Esophagus muscularis mucosa (tissue), 4 donors: ENCODE data around the gene UGT1A6. TPM values are rescaled to one million over a fixed set of nuclear protein-coding genes. Genes with fewer than 3 reads are reported as not detected.

Source experiments
- DNase-seq: peaks from one replicate; pipeline ENCODE4 v3.0.0-alpha.2; 2017; ENCODE audit errors: extremely low spot score
- H3K27ac ChIP-seq, 4 donors: fragments of 200-600 bp; sonication (generic); replicated peaks in 1 of 4; 1 replicate in 3 of 4; 2 replicates in 1 of 4; pipeline ENCODE4 v1.5.1; 2016 to 2019; ENCODE audit warnings: mild to moderate bottlenecking in 1 of 4
- H3K27me3 ChIP-seq, 4 donors: fragments of 200-600 bp; sonication (generic); one replicate each; pipeline versions ENCODE4 v1.5.1 to v1.6.0; 2016 to 2019
- H3K36me3 ChIP-seq, 4 donors: fragments of 200-600 bp; sonication (generic); one replicate each; pipeline ENCODE4 v1.5.1; 2016 to 2019
- H3K4me1 ChIP-seq, 4 donors: fragments of 200-600 bp; sonication (generic); one replicate each; pipeline ENCODE4 v1.5.1; 2016 to 2019
- H3K4me3 ChIP-seq, 4 donors: fragments of 200-600 bp; sonication (generic); 1 replicate in 2 of 4; 2 replicates in 2 of 4; pipeline ENCODE4 v1.5.1; 2016 to 2019; ENCODE audit warnings: mild to moderate bottlenecking in 4 of 4, moderate library complexity in 1 of 4
- H3K9me3 ChIP-seq, 4 donors: fragments of 200-600 bp; sonication (generic); 1 replicate in 3 of 4; 2 replicates in 1 of 4; pipeline ENCODE4 v1.5.1; 2016 to 2019
- CTCF ChIP-seq, 3 experiments: fragments of 200-600 bp in 2 of 3; fragments of 450-650 bp in 1 of 3; sonication (generic) in 2 of 3; IDR thresholded peaks; one replicate each; pipeline ENCODE4 v1.5.1; 2017 to 2019; ENCODE audit warnings: antibody characterized with exemption in 3 of 3, mild to moderate bottlenecking in 2 of 3, moderate library complexity in 1 of 3
- EP300 ChIP-seq: sonication (generic); formaldehyde crosslinking; IDR thresholded peaks from one replicate; pipeline ENCODE4 v1.6.1; 2017; ENCODE audit warnings: antibody characterized with exemption
- POLR2A ChIP-seq: fragments of 450-650 bp; IDR thresholded peaks from one replicate; pipeline ENCODE4 v1.6.1; 2017; ENCODE audit warnings: antibody characterized with exemption, moderate library complexity, mild to moderate bottlenecking, low read depth
- POLR2AphosphoS5 ChIP-seq, 2 donors: sonication (generic); formaldehyde crosslinking; IDR thresholded peaks; one replicate each; pipeline ENCODE4 v1.6.1; 2017; ENCODE audit warnings: antibody characterized with exemption in 2 of 2
- WGBS: methylation state at CpG from one replicate; pipeline ENCODE4 v1.1.5; 2018; 5-methylcytosine and 5-hydroxymethylcytosine counted together
- intact Hi-C: fragments of 100-400 bp; cut with DNase I; formaldehyde crosslinking; loops from one replicate; pipeline ENCODE4 v1.15.1; 2023
- total RNA-seq, 4 donors: library from RNA; depleted of rRNA; stranded (reverse); fragments of >200 nt; gene quantifications; one replicate each; pipeline versions ENCODE4 v1.1.0 to v1.2.1, GENCODE V29; 2016

Gene UGT1A6
- total RNA-seq, 4 donors from 2014 or later, result not detected

DNA sequence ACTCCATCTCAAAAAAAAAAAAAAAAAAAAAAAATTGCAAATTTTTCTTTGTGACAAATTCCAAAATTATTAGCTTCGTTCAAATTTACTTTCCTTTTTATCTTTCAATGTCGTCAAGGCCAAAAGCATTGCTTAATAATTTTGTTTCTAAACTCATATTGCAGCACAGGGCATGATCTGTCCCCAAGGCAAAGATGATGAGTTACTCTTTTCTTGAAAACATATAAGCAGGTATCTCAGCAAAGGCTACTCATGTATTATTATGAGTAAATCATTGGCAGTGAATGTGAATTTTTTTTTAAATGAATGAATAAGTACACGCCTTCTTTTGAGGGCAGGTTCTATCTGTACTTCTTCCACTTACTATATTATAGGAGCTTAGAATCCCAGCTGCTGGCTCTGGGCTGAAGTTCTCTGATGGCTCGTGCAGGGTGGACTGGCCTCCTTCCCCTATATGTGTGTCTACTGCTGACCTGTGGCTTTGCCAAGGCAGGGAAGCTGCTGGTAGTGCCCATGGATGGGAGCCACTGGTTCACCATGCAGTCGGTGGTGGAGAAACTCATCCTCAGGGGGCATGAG is 11.1 kb upstream of the UGT1A6 start, which contains the start of gene UGT1A7:
Gene UGT1A7 (plus strand): TSS at position 381 of the 579 bp plus-strand sequence. CDS start 37 bp downstream, at position 418.
- Histone ChIP-seq H3K4me3 (no peak within 1 kb of the TSS), H3K36me3 (no peaks in the 10 kb centered on the region), H3K9me3 (no peaks in the 10 kb centered on the region), H3K27ac (no peak within 1 kb of the TSS), H3K4me1 (no peaks in the 10 kb centered on the region), H3K27me3 (no peaks in the 10 kb centered on the region)
- intact Hi-C loops, result no loop called here
- WGBS, result 79% methylated on average over 5 of the region's 5 CpGs
- DNase-seq, result no peak
- TF ChIP-seq POLR2AphosphoS5 (IDR thresholded peaks at IDR 0.05) (no peak), EP300 (no peak)

DNA sequence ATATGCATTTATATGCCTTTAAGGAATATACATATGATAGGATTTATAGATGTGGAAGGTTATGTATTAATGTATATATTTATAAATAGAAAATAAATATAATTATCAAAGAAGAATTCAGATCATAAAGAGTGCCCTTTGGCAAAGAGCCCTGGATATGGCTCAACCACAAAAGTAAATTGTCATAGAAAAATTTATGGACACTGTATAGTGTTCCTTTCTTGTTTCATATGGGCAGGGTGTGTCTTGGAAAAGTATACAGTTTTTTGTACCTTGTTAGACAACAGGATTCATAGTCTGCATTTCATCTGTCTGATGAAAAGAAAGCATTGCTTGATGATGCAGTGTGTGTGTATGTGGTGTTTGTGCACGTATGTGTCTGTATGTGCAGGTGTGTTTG is 8.1 kb upstream of the UGT1A6 start:
- H3K4me1 ChIP-seq, result no peaks in the 10 kb centered on the region
- H3K27me3 ChIP-seq, result no peaks in the 10 kb centered on the region
- 78% methylated on average over 1 of the region's 1 CpG for WGBS
- no peak overlapping the region for H3K27ac ChIP-seq
- DNase-seq, result no peak
- no peak overlapping the region for H3K4me3 ChIP-seq
- H3K36me3 ChIP-seq, result no peaks in the 10 kb centered on the region
- no peaks in the 10 kb centered on the region for H3K9me3 ChIP-seq
- TF ChIP-seq POLR2AphosphoS5 (IDR thresholded peaks at IDR 0.05) (no peak), EP300 (no peak), POLR2A (no peak), CTCF (IDR thresholded peaks at IDR 0.05) (no peak)
- intact Hi-C loops, result no loop called here

DNA sequence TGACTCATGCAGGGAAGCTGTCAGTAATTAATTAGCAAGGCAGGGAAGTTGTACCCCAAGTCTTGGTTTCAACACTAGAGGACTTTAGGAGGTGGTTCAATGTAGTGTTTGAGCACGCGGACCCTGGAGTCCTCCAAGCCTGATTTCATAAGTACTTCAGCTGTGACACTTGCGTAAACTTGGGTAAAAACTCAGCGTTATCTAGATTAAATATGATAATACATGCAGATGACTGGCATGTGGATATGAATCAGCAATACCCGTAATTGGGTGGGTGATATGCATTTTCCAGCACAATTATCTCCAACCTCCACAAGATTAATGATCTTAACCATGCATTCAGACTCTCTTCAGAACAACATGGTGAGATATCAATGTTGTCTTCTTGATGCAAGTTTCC is 5.8 kb upstream of the UGT1A6 start:
- TF ChIP-seq CTCF (IDR thresholded peaks at IDR 0.05), result no peak
- 89% methylated on average over 5 of the region's 5 CpGs for WGBS
- Histone ChIP-seq H3K9me3 (no peaks in the 10 kb centered on the region), H3K36me3 (no peaks in the 10 kb centered on the region), H3K27me3 (no peaks in the 10 kb centered on the region), H3K27ac (no peak overlapping the region), H3K4me3 (no peak overlapping the region), H3K4me1 (no peaks in the 10 kb centered on the region)
- intact Hi-C loops, result no loop called here
- DNase-seq, result no peak

GRCh38 chr2:233688341-233688740 is 4.3 kb upstream of the UGT1A6 start:
- Histone ChIP-seq H3K4me3 (no peak overlapping the region), H3K9me3 (no peaks in the 10 kb centered on the region), H3K27ac (no peak overlapping the region), H3K36me3 (no peaks in the 10 kb centered on the region), H3K27me3 (no peaks in the 10 kb centered on the region), H3K4me1 (no peaks in the 10 kb centered on the region)
- DNase-seq, result no peak
- intact Hi-C loops, result no loop called here
- WGBS, result 84% methylated on average over 5 of the region's 5 CpGs
- TF ChIP-seq CTCF (IDR thresholded peaks at IDR 0.05) (no peak), EP300 (no peak), POLR2A (no peak), POLR2AphosphoS5 (IDR thresholded peaks at IDR 0.05) (no peak)

DNA sequence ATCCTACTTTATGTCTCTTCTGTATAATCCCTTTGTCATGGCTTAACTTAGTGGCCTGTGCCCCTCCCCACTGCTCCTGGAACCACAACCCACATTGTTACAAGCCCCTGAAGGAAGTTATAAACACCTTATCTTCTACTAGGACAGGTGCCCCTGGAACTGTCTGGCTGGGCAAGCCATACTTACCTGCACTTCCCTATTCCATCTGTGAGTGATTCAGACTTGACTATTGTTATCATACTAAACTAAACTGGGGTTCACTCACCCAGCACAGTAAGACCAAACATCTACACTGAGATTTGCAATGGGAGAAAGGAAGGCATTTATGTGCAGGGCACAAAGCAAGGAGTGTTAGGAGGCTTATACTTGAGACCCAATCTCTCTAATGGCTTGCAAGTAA is 3.7 kb upstream of the UGT1A6 start:
- no peaks in the 10 kb centered on the region for H3K36me3 ChIP-seq
- DNase-seq, result no peak
- no peaks in the 10 kb centered on the region for H3K9me3 ChIP-seq
- intact Hi-C loops, result no loop called here
- no peak overlapping the region for H3K27ac ChIP-seq
- H3K27me3 ChIP-seq, result no peaks in the 10 kb centered on the region
- no peaks in the 10 kb centered on the region for H3K4me1 ChIP-seq
- H3K4me3 ChIP-seq, result no peak overlapping the region
- TF ChIP-seq POLR2A (no peak), CTCF (IDR thresholded peaks at IDR 0.05) (no peak), POLR2AphosphoS5 (IDR thresholded peaks at IDR 0.05) (no peak), EP300 (no peak)
